HEK293T (cell line): ENCODE measurements around the gene PRDM15.

Experiments
- CTCF ChIA-PET: fragments of 350-600 bp; formaldehyde crosslinking; extraction: SDS; loops from one replicate; lab custom pipeline; 2021; ENCODE audit warnings: antibody characterized with exemption, inconsistent platforms; lab: Yijun Ruan, JAX
- POLR2A ChIA-PET: fragments of 350-600 bp; formaldehyde crosslinking; extraction: SDS; loops from one replicate; lab custom pipeline; 2020; ENCODE audit warnings: antibody characterized with exemption, inconsistent platforms; lab: Yijun Ruan, JAX
- DNase-seq: peaks from one replicate; pipeline ENCODE4 v3.0.0; 2012; ENCODE audit warnings: mixed read lengths; ENCODE audit errors: extremely low spot score
- ARNT ChIP-seq: fragments of 450-650 bp; IDR thresholded peaks from 2 replicates; pipeline ENCODE4 v1.6.1; 2017; ENCODE audit warnings: mild to moderate bottlenecking
- BHLHE40 ChIP-seq: fragments of 450-650 bp; IDR thresholded peaks from 2 replicates; pipeline ENCODE4 v1.6.1; 2016; ENCODE audit warnings: mild to moderate bottlenecking, moderate library complexity, borderline replicate concordance
- CTBP1 ChIP-seq: fragments of 450-650 bp; IDR thresholded peaks from 2 replicates; pipeline ENCODE4 v1.6.1; 2016; ENCODE audit warnings: borderline replicate concordance
- ELF4 ChIP-seq: fragments of 450-650 bp; IDR thresholded peaks from 2 replicates; pipeline ENCODE4 v1.6.1; 2017; ENCODE audit warnings: antibody characterized with exemption
- FOXA1 ChIP-seq: fragments of 450-650 bp; IDR thresholded peaks from 2 replicates; pipeline ENCODE4 v1.6.1; 2016; ENCODE audit warnings: mild to moderate bottlenecking
- FOXK2 ChIP-seq: fragments of 450-650 bp; IDR thresholded peaks from 2 replicates; pipeline ENCODE4 v1.6.1; 2016; ENCODE audit warnings: mild to moderate bottlenecking
- FOXM1 ChIP-seq: fragments of 450-650 bp; IDR thresholded peaks from 2 replicates; pipeline ENCODE4 v1.6.1; 2017; ENCODE audit warnings: mild to moderate bottlenecking, borderline replicate concordance
- HDGF ChIP-seq: fragments of 450-650 bp; IDR thresholded peaks from 2 replicates; pipeline ENCODE4 v1.6.1; 2017; ENCODE audit warnings: antibody characterized with exemption, borderline replicate concordance
- L3MBTL2 ChIP-seq: fragments of 450-650 bp; conservative IDR thresholded peaks from 2 replicates; pipeline ENCODE4 v1.6.1; 2016; ENCODE audit warnings: mild to moderate bottlenecking
- LEF1 ChIP-seq: fragments of 450-650 bp; IDR thresholded peaks from 2 replicates; pipeline ENCODE4 v1.6.1; 2017; ENCODE audit warnings: mild to moderate bottlenecking, borderline replicate concordance
- NFRKB ChIP-seq: fragments of 450-650 bp; IDR thresholded peaks from 2 replicates; pipeline ENCODE4 v1.6.1; 2016; ENCODE audit warnings: mild to moderate bottlenecking, moderate library complexity
- SP1 ChIP-seq: fragments of 450-650 bp; IDR thresholded peaks from 2 replicates; pipeline ENCODE4 v1.6.1; 2017
- SUZ12 ChIP-seq: fragments of 450-650 bp; IDR thresholded peaks from 2 replicates; pipeline ENCODE4 v1.6.1; 2016; ENCODE audit warnings: mild to moderate bottlenecking
- TARDBP ChIP-seq: fragments of 450-650 bp; IDR thresholded peaks from 2 replicates; pipeline ENCODE4 v1.6.1; 2016
- ZNF384 ChIP-seq: fragments of 450-650 bp; IDR thresholded peaks from 2 replicates; pipeline ENCODE4 v1.6.1; 2016
- TF ChIP-seq, protein P1 (sequence below): fragments of 450-650 bp; IDR thresholded peaks from 2 replicates; pipeline ENCODE4 v1.6.1; 2016

The PRDM15 gene

DNA sequence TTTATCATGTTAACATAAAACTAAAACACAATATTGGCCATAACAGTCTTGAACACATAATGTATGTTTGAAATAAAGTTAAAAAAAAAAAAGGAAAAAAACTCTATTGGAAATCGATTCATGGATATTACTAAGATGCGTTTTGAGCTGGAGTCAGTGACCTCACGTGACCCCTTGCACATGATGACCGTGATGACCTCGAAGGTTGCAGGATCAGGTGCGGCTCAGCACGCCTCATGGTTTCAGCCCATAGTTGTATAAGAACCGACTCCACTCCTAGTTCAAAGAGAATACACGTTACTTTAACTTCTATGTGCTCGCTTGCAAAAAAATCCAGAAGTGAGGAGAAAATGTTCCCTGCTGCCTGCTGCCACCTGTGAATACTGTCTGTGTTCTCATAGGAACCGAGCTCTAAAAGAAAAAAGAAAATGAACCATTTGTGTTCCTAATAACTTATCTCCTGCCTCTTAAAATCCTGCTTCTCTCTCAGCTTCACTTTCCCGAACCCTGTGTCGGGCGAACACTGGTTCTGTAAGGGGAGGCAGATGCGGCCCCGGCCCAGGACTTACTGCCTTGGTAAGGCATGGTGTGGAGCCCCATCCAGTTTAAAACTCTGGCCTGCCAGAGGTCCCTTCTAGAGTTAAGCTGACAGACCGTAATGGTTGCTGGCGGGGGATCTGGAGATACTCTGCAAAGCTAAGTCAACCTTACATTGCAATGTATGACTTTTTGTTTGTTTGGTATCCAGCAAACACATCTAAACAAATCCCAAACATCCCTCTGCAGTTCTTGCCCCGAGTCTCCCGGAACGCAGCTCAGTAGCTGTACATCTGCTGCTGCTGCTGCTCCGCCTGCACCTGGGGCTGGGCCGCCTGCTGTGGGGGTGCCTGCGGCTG is 78.5 kb downstream of the PRDM15 start:
- TF ChIP-seq FOXK2 (no peak), FOXM1 (no peak), HDGF (no peak), TARDBP (no peak), L3MBTL2 (no peak), ELF4 (no peak), NFRKB (no peak), CTBP1 (no peak), SUZ12 (no peak), ZNF384 (no peak), ARNT (no peak), FOXA1 (no peak), BHLHE40 (no peak)
- TF ChIP-seq, protein P1, sequence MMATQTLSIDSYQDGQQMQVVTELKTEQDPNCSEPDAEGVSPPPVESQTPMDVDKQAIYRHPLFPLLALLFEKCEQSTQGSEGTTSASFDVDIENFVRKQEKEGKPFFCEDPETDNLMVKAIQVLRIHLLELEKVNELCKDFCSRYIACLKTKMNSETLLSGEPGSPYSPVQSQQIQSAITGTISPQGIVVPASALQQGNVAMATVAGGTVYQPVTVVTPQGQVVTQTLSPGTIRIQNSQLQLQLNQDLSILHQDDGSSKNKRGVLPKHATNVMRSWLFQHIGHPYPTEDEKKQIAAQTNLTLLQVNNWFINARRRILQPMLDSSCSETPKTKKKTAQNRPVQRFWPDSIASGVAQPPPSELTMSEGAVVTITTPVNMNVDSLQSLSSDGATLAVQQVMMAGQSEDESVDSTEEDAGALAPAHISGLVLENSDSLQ = no peak
- CTCF ChIA-PET = interaction anchor here (1.6 kb wide), 1 partner anchor 188 kb away, joined by 8 read pairs; no protein-coding TSS in a partner anchor
- no peak for DNase-seq
- POLR2A ChIA-PET = no interaction called here

DNA sequence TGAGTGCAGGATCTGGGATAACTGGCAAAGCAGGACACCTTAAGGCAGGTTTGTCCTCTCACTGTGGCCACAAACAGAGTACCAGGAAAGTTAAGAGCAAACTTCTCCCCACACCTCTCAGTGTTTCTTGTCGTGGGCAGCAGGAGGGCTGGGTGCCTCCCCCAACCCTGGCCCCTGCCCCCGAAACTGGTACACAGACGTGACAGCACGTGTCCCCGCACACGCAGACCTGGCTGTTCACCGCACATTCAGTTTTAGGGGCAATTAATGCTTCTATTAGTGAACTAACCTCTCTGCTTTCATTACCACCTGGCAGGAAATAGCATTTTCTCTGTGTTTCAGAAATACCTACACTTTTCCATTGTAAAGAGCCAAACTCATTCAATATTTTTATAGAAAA is 79.4 kb downstream of the PRDM15 start:
- ChIA-PET CTCF (no interaction called here), POLR2A (no interaction called here)
- DNase-seq = no peak
- TF ChIP-seq HDGF (no peak), ELF4 (no peak), NFRKB (no peak), L3MBTL2 (no peak), TARDBP (no peak), LEF1 (no peak), CTBP1 (no peak), BHLHE40 (no peak), ZNF384 (no peak), ARNT (no peak), FOXK2 (no peak), FOXA1 (no peak), SP1 (no peak)
- TF ChIP-seq, protein P1 = no peak

DNA sequence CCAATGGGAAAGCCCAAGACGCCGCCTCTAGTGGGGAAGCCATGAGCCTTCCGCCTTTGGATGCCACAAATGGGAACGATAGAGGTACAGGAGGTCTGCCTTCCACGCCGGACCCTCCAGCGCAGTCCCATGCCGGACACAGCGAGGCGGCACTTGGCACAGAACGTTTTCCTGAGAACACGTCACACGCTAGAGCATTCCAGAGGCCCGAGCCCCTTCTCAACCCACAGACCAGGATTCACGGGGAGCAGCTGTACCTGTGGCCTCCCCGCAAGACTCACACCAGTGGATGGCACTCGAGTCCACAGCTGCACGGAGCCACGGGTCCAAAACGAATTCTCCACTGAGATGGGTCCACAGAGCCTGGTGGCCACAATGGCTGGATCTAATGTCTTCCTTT is 80.8 kb downstream of the PRDM15 start:
- DNase-seq = no peak
- ChIA-PET CTCF (no interaction called here), POLR2A (no interaction called here)
- no peak for TF ChIP-seq SUZ12
- TF ChIP-seq LEF1 = no peak
- no peak for TF ChIP-seq FOXA1
- TF ChIP-seq BHLHE40 = no peak

DNA sequence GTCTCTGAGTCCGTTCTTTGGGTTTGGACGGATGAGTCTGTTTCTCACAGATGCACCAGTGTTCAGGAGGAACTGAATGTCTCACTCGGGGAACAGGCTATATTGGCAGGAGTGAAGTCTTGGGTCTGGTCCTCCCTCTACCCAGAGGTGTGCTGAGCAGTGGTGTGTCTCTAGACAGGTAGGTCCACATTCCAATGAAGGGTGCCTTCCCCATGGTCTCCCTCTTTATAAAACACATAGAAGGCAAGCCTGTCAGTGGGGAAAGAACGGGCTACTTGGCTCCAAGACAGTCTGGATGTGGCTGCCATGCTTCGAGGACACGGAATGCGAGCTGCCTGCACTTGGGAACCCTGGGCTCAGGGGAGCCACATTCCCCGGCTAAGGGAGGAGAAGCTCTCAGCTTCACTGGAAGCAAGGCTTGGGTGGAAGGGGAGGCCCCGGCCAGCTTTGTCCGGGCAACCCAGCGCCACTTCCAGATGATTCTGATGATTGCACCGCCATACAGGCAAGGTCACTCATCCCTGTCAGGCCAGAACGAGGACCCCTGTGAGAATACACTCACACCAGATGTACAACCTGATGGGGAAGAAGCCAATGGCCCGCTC is 82.6 kb downstream of the PRDM15 start:
- CTCF ChIA-PET = no interaction called here
- TF ChIP-seq BHLHE40 = no peak
- no peak for TF ChIP-seq LEF1
- no peak for TF ChIP-seq SP1
- no peak for DNase-seq
- POLR2A ChIA-PET = no interaction called here

DNA sequence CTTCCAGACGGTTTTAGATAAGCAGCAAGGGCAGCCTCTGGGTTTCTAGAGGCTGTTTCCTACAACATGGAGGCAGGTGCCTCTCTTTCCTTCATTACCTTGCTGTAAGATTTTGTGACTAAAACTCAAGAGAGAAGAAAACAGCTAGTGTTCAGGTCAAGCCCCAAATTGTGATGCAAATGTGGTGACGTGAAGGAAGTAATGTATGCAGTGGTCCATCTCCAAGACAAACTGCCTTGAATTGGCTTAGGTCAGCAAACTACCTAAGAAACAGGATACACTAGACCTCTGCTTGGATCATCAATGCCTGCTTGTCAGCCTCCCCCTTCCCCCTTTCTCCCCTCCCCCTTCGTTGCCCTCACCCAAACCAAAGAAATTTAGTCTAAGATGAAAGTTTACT is 83.4 kb downstream of the PRDM15 start:
- DNase-seq = no peak
- CTCF ChIA-PET = interaction anchor here (0.7 to 1.7 kb wide), 2 partner anchors 183 to 322 kb away, joined by 4 to 5 read pairs; no protein-coding TSS in a partner anchor
- TF ChIP-seq LEF1 (no peak), NFRKB (no peak), CTBP1 (no peak), FOXM1 (no peak), HDGF (no peak), SP1 (no peak), TARDBP (no peak), ELF4 (no peak), FOXK2 (no peak), SUZ12 (no peak), BHLHE40 (no peak), FOXA1 (no peak), ZNF384 (no peak), ARNT (no peak)
- TF ChIP-seq, protein P1 = no peak
- POLR2A ChIA-PET = no interaction called here

DNA sequence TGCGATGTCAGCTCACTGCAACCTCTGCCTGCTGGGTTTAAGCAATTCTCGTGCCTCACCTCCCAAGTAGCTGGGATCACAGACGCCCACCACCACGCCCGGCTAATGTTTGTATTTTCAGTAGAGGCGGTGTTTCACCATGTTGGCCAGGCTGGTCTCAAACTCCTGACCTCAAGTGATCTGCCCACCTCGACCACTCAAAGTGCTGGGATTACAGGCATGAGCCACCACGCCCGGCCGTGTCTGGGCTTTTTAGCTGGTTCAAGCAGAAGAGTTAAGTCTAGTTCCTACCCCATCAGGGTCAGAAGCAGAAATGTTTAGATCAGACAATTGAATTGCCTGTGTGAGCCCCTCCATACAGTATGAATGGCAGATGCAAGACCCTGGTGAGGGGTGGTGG is 84.5 kb downstream of the PRDM15 start:
- POLR2A ChIA-PET = no interaction called here
- TF ChIP-seq ELF4 = no peak
- no peak for TF ChIP-seq SUZ12
- TF ChIP-seq, protein P1 = no peak
- no peak for TF ChIP-seq FOXK2
- TF ChIP-seq L3MBTL2 = no peak
- no peak for TF ChIP-seq TARDBP
- TF ChIP-seq BHLHE40 = no peak
- no peak for TF ChIP-seq LEF1
- no peak for DNase-seq
- CTCF ChIA-PET = interaction anchor here (1.7 kb wide), 1 partner anchor 181 kb away, joined by 5 read pairs; no protein-coding TSS in a partner anchor
